Esophagus muscularis mucosa (tissue), 4 donors: ENCODE data around the gene OR6J1. TPM values are rescaled to one million over a fixed set of nuclear protein-coding genes. Genes with fewer than 3 reads are reported as not detected.
A peak's percentile ranks its signal among the peaks of the same experiment; 100 is the strongest.

ENCODE experiments used
- DNase-seq: peaks from one replicate; pipeline ENCODE4 v3.0.0-alpha.2; 2017; ENCODE audit errors: extremely low spot score
- H3K27ac ChIP-seq, 4 donors: fragments of 200-600 bp; sonication (generic); replicated peaks in 1 of 4; 1 replicate in 3 of 4; 2 replicates in 1 of 4; pipeline ENCODE4 v1.5.1; 2016 to 2019; ENCODE audit warnings: mild to moderate bottlenecking in 1 of 4
- H3K27me3 ChIP-seq, 4 donors: fragments of 200-600 bp; sonication (generic); one replicate each; pipeline versions ENCODE4 v1.5.1 to v1.6.0; 2016 to 2019
- H3K36me3 ChIP-seq, 4 donors: fragments of 200-600 bp; sonication (generic); one replicate each; pipeline ENCODE4 v1.5.1; 2016 to 2019
- H3K4me1 ChIP-seq, 4 donors: fragments of 200-600 bp; sonication (generic); one replicate each; pipeline ENCODE4 v1.5.1; 2016 to 2019
- H3K4me3 ChIP-seq, 4 donors: fragments of 200-600 bp; sonication (generic); 1 replicate in 2 of 4; 2 replicates in 2 of 4; pipeline ENCODE4 v1.5.1; 2016 to 2019; ENCODE audit warnings: mild to moderate bottlenecking in 4 of 4, moderate library complexity in 1 of 4
- H3K9me3 ChIP-seq, 4 donors: fragments of 200-600 bp; sonication (generic); 1 replicate in 3 of 4; 2 replicates in 1 of 4; pipeline ENCODE4 v1.5.1; 2016 to 2019
- CTCF ChIP-seq, 3 experiments: fragments of 200-600 bp in 2 of 3; fragments of 450-650 bp in 1 of 3; sonication (generic) in 2 of 3; IDR thresholded peaks; one replicate each; pipeline ENCODE4 v1.5.1; 2017 to 2019; ENCODE audit warnings: antibody characterized with exemption in 3 of 3, mild to moderate bottlenecking in 2 of 3, moderate library complexity in 1 of 3
- EP300 ChIP-seq: sonication (generic); formaldehyde crosslinking; IDR thresholded peaks from one replicate; pipeline ENCODE4 v1.6.1; 2017; ENCODE audit warnings: antibody characterized with exemption
- POLR2A ChIP-seq: fragments of 450-650 bp; IDR thresholded peaks from one replicate; pipeline ENCODE4 v1.6.1; 2017; ENCODE audit warnings: antibody characterized with exemption, moderate library complexity, mild to moderate bottlenecking, low read depth
- POLR2AphosphoS5 ChIP-seq, 2 donors: sonication (generic); formaldehyde crosslinking; IDR thresholded peaks; one replicate each; pipeline ENCODE4 v1.6.1; 2017; ENCODE audit warnings: antibody characterized with exemption in 2 of 2
- WGBS: methylation state at CpG from one replicate; pipeline ENCODE4 v1.1.5; 2018; 5-methylcytosine and 5-hydroxymethylcytosine counted together
- intact Hi-C: fragments of 100-400 bp; cut with DNase I; formaldehyde crosslinking; loops from one replicate; pipeline ENCODE4 v1.15.1; 2023
- total RNA-seq, 4 donors: library from RNA; depleted of rRNA; stranded (reverse); fragments of >200 nt; gene quantifications; one replicate each; pipeline versions ENCODE4 v1.1.0 to v1.2.1, GENCODE V29; 2016

OR6J1 gene
- total RNA-seq, 4 donors from 2014 or later, result not detected

GRCh38 chr14:22602862-22603261 lies 41.3 kb downstream of the OR6J1 start:
- H3K27me3 ChIP-seq, result no peaks in the 10 kb centered on the region
- TF ChIP-seq POLR2AphosphoS5 (IDR thresholded peaks at IDR 0.05), result no peak
- TF ChIP-seq CTCF (IDR thresholded peaks at IDR 0.05), result no peak
- no peak for TF ChIP-seq POLR2A
- no peak for TF ChIP-seq EP300
- H3K4me3 ChIP-seq, result no peak overlapping the region
- H3K27ac ChIP-seq, result no peak overlapping the region
- no peak for DNase-seq
- no peaks in the 10 kb centered on the region for H3K9me3 ChIP-seq
- peaks cover 57 to 66% (median 65%) of the 10 kb centered on the region in 4 donors for H3K36me3 ChIP-seq
- H3K4me1 ChIP-seq, result peaks cover 16 to 40% (median 24%) of the 10 kb centered on the region in 4 donors
- intact Hi-C loops, result no loop called here

- Histone ChIP-seq H3K27ac (no peak overlapping the region), H3K4me1 (peaks cover 16 to 46% (median 30%) of the 10 kb centered on the region in 4 donors), H3K27me3 (no peaks in the 10 kb centered on the region), H3K4me3 (no peak overlapping the region), H3K36me3 (peaks cover 50 to 57% (median 57%) of the 10 kb centered on the region in 4 donors), H3K9me3 (no peaks in the 10 kb centered on the region)
- 81% methylated on average over 5 of the region's 5 CpGs for WGBS
- intact Hi-C loops, result no loop called here
- DNase-seq, result no peak
- TF ChIP-seq POLR2A (no peak), EP300 (no peak), CTCF (IDR thresholded peaks at IDR 0.05) (no peak), POLR2AphosphoS5 (IDR thresholded peaks at IDR 0.05) (no peak)
Observed at GRCh38 chr14:22601996-22602395, 42.2 kb downstream of the OR6J1 start.

GRCh38 chr14:22601456-22601855 lies 42.7 kb downstream of the OR6J1 start:
- Histone ChIP-seq H3K4me1 (peaks cover 16 to 46% (median 30%) of the 10 kb centered on the region in 4 donors), H3K27me3 (no peaks in the 10 kb centered on the region), H3K4me3 (no peak overlapping the region), H3K9me3 (no peaks in the 10 kb centered on the region), H3K27ac (no peak overlapping the region), H3K36me3 (peaks cover 44 to 52% (median 51%) of the 10 kb centered on the region in 4 donors)
- WGBS, result 95% methylated on average over 2 of the region's 2 CpGs
- no peak for DNase-seq
- intact Hi-C loops, result no loop called here
- TF ChIP-seq CTCF (IDR thresholded peaks at IDR 0.05) (no peak), POLR2AphosphoS5 (IDR thresholded peaks at IDR 0.05) (no peak), EP300 (no peak), POLR2A (no peak)

GRCh38 chr14:22600027-22600426 lies 44.1 kb downstream of the OR6J1 start:
- no peak for DNase-seq
- Histone ChIP-seq H3K4me3 (no peak overlapping the region), H3K27me3 (no peaks in the 10 kb centered on the region), H3K4me1 (peaks cover 16 to 46% (median 30%) of the 10 kb centered on the region in 4 donors), H3K27ac (no peak overlapping the region), H3K36me3 (peaks cover 30 to 38% (median 37%) of the 10 kb centered on the region in 4 donors), H3K9me3 (no peaks in the 10 kb centered on the region)
- intact Hi-C loops, result no loop called here
- TF ChIP-seq POLR2A (no peak), EP300 (no peak), CTCF (IDR thresholded peaks at IDR 0.05) (no peak), POLR2AphosphoS5 (IDR thresholded peaks at IDR 0.05) (no peak)

- H3K27me3 ChIP-seq, result no peaks in the 10 kb centered on the region
- H3K4me1 ChIP-seq, result peaks cover 16 to 46% (median 30%) of the 10 kb centered on the region in 4 donors
- peak overlapping the region; percentile 65 to 84 (median 73) for H3K4me3 ChIP-seq
- H3K36me3 ChIP-seq, result peaks cover 23 to 31% (median 30%) of the 10 kb centered on the region in 4 donors
- WGBS, result 93% methylated on average over 3 of the region's 3 CpGs
- intact Hi-C loops, result no loop called here
- peak overlapping the region; percentile 85 to 91 (median 89) for H3K27ac ChIP-seq
- no peak for DNase-seq
- TF ChIP-seq POLR2AphosphoS5 (IDR thresholded peaks at IDR 0.05) (no peak), POLR2A (no peak), CTCF (IDR thresholded peaks at IDR 0.05) (no peak), EP300 (no peak)
- no peaks in the 10 kb centered on the region for H3K9me3 ChIP-seq
Observed at GRCh38 chr14:22599349-22599748, 44.8 kb downstream of the OR6J1 start.
